ENCODE results near the gene SYT14.
"Not testable (repeated sequence)": the region's sequence is repeated elsewhere in the genome, so short reads cannot be mapped to it uniquely, and the experiment has no call there.

The SYT14 gene

DNA sequence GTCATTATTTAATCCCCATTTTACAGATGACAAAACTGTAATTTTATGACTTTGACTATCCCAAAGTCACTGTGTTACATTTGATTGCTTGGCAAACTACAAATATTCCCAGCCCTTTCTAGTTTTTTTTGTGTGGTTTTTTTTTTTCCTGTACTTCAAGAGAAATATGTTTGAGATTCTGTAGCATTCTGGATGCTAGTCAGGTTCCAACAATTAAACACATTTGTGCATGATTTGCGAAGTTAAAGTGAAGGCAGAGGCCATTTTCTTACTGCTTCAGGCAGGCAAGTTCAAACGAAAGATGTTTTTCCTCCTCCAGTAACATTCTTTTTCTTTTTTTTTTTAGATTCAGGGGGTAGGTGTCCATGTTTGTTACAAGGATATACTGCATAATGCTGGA lies 186.7 kb downstream of the SYT14 start:
- no peak for DNase-seq

DNA sequence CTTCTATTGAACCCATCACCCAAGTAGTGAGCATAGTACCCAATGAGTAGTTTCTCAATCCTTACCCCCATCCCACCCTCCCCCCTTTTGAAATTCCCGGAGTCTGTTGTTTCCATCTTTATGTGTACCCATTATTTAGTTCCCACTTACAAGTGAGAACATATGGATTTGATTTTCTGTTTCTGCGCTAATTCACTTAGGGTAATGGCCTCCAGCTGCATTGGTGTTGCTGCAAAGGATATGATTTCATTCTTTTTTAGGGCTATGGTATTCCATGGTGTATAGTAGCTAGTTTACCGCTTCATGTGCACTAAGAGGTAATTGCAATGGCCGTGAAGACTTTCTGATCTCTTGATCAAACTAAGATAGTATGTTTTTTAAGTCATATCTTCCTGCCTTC lies 187.1 kb downstream of the SYT14 start:
- DNase-seq = no peak

DNA sequence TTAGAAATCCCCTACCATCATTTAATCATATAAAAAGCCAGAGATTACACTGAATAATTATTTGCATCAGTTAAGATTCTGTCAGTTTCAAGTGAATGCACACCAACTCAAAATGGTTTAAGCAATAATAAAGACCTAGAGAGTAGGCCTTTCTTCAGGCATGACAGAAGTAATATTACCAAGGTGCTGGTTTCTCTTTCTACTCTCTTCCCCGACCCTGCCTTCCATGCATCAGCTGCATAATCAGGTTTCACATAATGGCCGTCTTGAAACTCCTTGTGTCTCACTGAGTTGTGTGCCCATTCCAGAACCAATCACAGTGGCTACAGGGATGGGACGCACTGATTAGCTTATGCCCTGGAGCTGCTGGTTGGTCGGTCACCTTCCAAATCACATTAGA lies 191.1 kb downstream of the SYT14 start:
- no peak for DNase-seq

DNA sequence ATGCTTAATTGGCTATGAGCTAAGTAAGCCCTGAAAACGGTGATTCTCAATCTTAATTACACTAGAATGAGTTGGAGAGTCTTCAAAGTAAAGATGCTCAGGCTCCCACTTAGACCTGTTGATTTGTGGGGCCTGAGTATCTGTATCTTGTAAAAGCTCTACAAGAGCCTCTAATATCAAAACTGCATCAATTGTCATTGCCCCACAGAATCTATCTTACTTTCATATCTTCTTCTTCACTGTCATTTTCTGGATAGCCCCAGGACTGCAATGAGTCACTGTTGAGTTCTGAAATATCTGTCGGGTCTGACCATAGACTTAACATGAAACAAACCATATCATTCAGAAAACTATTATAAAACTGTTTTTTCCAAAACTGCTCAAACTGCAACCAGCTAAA lies 191.7 kb downstream of the SYT14 start:
- DNase-seq = no peak

DNA sequence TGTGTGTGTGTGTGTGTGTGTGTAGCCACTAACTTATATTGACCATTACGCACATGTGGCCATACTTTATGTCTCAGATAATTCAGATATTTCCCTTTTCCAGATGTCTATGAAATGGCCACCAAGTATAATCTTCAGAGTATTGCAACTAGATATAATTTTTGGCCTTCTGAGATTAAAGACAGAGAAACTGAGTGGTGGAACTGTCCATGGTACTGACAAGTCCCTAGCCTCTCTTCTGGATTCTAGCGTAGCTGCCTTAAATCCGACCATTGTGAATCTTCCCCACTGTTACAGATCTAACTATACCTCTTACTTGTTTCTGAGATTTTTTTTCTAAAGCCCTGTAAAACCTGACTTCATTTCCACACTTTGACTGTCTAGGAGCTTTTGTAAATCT lies 194.6 kb downstream of the SYT14 start:
- no peak for DNase-seq

DNA sequence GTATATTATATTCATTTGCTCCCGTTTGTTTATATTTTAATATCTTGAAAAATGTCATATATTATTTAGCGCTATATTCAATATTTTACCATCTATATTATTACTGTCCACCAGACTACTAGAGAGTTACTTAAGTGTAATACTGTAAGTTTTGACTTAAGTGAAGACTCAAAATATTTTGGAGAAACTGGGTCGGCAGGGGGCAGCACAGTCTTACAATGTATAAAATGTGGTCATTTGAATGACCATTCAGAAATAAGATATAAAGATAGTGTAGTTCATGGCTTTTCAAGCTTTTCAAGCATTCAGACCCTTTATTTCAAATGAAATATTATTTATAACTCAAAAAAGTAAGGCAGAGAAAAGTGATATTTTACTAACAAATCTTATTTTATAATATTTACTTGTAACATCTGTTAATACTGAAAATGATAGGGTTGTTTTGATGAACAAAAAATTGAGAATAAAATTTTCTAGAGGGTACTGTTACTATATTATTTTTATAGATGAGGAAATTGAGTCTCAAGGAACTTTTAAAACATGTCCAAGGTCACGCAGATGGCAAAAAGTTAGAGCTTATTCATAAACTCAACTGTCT lies 205.5 kb downstream of the SYT14 start:
- DNase-seq = peak; percentile 11

DNA sequence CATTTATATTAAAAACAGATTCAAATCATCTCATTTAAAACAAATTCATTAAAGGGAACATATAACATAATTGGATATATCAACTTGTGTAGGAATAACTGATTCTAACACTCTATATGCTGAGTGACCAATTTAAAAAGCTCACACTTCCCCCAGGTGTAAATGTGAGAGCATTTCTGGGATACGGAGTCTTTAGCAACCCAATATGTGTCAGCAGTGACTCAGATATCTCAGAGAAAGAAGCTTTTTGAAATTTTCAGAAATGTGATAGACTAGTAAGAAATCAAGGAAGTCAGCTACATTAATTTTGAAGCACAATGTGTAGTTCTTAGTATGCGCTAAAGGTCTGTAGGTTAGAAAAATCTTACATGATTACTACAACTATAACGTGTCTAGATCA lies 206.7 kb downstream of the SYT14 start:
- no peak for DNase-seq

DNA sequence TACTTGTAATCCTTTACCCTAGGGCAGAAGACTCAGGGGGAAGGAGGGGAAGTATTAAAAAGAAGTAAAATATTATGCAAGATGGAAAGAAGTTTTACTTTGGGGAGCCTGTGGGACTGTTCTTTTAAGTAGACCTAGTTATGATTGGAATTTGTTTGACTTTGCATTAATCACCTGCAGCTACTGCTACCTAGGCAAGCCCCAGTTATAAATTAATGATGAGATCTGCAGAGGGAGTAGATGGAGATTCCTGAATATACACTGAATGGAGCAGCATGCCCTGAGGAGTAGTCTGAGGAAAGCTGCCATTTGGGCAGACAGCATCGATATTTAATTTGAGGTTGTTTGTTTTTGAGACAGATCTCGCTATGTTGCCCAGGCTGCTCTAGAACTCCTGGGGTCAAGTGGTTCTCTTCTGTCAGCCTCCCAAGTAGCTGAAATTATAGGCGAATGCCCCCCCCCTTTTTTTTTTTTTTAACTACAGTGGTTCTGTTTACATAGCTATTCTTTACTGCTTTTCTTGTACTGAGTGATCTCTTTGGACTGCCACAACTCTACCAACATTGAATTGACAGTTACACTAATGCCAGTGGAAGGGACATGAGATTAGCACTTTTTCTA lies 213.1 kb downstream of the SYT14 start:
- DNase-seq = no peak

DNA sequence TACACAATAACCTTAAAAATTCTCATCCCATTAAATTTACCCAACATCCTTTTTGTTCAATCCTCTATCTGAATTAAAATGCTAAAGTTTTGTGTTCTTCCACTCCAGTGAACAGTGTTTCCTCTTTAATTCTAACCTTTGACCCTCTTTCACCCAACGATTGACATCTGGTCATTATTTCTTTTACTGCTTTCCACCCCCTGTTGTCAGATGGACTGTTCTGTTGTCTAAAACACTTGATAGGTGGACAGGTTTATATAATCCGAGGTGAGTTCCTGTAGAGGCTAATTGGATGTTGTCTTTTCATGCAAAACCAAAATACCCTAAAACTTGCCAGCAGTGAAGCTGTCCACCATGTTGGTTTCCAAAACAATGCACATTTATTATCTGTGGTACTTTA lies 221.2 kb downstream of the SYT14 start:
- no peak for DNase-seq

DNA sequence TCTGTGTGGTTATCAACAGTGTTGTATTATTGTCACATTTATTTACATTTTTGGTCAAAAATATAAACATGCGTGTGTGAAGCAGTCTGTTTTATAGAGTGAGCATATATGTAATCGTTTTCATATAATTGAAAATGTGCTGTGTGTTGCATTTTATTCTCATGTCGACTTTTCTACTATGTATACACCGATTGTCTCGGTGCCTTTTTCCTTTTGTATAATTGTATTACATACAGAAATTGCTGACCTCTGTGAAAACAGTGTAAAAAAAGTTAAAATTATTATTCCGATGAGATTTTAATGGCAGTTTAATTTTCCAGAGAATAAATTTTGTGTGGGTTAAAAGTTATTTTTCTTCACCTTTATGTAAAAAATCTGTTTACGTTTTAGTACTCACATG lies 232.2 kb downstream of the SYT14 start:
- DNase-seq = no peak

DNA sequence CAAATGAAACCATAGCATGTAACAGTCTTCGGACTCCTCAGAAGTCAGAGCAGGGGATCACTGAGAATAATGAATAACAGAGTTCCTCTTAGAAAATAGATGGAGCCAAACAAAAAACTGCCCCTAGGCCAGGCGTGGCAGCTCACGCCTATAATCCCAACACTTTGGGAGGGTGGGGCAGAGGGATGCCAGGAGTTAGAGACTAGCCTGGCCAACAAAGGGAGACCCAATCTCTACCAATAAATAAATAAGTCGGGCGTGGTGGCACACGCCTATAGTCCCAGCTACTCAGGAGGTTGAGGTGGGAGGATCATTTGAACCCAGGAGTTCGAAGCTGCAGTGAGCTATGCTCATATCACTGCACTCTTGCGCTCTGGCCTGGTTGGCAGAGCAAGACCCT lies 236.1 kb downstream of the SYT14 start:
- DNase-seq = no peak

DNA sequence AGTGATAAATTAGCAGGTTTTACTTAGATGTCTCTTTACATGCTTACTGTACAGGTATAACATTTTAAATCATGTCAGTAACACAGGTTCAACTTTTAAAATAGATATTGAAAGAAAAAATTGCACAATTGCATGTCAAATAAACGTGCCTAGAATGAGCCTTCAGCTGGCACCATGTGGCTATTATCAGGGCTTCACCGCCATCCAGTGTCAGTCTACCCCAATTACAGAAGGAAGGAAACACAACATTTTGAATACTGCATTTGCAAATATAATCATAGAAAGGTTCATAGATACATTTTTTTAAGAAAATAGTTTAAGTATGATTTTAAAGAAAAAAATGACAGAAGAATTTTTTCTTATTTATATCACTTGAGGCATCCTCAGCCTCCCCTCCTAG lies 247.0 kb downstream of the SYT14 start:
- DNase-seq = no peak

DNA sequence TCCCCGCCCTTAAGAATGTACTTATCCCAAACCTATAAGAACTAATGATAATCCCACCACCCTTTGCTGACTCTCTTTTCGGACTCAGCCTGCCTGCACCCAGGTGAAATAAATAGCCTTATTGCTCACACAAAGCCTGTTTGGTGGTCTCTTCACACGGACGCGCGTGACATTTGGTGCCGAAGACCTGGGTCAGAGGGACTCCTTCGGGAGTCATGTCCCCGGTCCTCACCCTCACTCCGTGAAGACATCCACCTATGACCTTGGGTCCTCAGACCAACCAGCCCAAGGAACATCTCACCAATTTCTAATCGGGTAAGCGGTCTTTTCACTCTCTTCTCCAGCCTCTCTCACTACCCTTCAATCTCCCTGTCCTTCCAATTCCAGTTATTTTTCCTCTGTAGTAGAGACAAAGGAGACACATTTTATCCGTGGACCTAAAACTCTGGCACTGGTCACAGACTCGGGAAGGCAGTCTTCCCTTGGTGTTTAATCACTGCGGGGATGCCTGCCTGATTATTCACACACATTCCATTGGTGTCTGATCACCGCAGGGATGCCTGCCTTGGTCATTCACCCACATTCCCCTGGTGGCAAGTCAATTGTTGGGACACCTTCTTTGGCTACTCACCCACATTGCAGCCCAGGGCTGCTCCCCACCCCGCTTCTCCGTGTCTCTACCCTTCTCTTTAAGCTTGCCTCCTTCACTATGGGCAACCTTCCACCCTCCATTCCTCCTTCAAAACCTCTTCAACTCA lies 250.0 kb downstream of the SYT14 start:
- not testable (repeated sequence) for DNase-seq

DNA sequence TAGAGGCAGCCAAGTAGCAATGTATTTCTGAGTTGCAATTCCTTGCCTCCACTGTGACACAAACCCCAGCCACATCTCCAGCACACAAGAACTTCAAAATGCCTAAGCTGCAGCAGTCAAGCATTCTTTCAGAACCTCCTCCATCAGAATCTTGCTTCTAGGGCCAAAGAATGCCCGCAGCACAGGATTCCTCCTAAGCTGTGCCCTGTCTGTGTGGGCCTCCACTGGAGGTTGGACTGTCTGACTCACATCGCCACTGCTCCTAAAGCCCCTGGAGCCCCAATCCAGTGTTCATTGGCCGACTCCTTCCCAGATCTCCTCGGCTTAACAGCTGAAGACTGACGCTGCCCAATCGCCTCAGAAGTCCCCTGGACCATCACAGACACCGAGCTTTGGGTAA lies 251.4 kb downstream of the SYT14 start:
- no peak for DNase-seq

DNA sequence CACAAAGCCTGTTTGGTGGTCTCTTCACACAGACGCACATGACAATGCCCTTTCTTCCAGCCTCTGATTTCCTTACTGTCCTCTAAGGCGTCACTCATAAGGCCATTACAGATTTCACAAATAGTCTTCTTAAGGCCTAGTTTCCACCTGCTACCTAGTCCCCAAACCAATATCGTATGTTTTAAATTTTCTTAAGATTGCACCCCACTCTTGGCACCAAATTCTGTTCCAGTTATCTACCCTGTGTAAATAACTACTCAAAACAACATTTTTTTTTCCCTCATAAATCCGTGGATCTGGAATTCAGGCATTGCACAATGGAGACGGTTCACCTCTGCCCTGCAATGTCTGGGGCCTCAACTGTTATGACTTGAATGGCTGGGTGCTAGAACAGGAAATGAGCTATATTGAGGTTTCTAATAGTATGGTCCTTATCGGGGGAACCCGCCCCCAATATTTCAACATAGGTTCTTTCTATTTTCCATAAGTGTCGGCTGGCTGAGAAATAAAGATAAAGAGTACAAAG lies 257.7 kb downstream of the SYT14 start:
- DNase-seq = no peak

DNA sequence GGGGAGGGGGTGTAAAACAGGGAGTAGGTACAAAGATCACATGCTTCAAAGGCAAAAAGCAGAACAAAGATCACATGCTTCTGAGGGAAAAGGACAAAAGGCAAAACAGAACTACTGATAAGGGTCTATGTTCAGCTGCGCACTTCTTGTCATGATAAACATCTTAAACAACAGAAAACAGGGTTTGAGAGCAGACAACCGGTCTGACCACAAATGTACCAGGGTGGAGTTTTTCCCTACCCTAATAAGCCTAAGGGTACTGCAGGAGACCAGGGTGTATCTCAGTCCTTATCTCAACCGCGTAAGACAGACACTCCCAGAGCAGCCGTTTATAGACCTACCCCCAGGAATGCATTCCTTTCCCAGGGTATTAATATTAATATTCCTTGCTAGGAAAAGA lies 258.2 kb downstream of the SYT14 start:
- not testable (repeated sequence) for DNase-seq

DNA sequence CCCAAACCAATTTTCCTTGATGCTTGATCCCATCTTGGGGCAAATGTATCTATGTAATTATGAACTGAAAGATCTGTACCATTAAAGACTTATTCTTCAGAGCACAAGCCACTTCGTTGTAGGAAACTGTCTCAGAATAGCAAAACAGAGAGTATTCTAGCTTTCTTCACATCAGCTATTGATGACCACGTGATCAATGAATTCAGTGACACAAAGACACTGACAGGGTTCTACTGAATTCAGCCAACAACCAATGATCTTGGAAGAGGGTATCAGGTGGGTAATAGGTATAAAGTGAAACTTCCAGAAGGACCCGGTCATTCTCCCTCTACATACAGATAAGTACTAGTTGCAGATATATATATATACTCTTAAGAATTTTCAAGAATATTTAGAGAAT lies 260.8 kb downstream of the SYT14 start:
- DNase-seq = no peak

DNA sequence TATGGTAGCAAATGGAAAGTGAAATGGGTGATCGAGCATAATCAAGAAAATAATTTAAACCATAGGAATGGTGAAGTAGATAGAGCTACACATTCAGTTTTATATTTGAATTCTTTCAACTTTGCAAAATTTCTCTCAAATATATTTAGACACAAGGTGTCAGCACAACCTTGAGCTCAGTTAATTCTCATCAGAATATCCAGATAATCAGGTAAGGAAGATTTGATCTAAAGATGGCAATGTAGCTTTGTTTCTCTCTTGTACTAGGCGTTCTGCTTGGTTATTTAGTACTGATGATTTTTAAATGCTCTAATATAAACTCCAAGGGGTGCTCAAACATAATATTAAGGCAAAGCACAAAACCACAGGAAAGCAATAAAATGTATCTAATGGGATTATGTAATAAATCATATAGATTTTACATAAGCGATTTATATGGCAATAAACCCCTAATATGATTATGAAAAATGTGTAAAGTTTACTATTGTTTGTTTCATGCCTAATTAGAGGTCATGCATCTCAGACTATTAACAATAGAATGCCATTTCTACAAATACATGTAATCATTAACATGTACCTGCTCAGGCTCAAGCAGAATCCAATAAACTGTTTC lies 262.2 kb downstream of the SYT14 start:
- no peak for DNase-seq

DNA sequence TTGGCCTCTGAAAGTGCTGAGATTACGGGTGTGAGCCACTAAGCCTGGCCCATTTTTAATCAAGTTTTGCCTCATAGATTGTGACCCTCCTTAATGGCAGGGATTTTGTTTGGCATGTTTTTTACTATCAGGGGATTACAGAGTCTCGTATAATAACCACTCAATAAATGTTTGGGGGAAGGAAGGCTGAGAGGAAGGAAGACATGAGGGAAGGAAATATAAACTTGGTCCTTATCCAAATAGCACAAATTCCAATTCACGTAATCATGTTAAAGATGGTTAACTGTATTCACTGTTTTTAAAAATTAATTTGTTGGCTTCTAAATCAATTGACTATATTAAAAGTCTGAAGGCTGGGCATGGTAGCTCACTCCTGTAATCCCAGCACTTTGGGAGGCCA lies 263.7 kb downstream of the SYT14 start:
- DNase-seq = no peak

DNA sequence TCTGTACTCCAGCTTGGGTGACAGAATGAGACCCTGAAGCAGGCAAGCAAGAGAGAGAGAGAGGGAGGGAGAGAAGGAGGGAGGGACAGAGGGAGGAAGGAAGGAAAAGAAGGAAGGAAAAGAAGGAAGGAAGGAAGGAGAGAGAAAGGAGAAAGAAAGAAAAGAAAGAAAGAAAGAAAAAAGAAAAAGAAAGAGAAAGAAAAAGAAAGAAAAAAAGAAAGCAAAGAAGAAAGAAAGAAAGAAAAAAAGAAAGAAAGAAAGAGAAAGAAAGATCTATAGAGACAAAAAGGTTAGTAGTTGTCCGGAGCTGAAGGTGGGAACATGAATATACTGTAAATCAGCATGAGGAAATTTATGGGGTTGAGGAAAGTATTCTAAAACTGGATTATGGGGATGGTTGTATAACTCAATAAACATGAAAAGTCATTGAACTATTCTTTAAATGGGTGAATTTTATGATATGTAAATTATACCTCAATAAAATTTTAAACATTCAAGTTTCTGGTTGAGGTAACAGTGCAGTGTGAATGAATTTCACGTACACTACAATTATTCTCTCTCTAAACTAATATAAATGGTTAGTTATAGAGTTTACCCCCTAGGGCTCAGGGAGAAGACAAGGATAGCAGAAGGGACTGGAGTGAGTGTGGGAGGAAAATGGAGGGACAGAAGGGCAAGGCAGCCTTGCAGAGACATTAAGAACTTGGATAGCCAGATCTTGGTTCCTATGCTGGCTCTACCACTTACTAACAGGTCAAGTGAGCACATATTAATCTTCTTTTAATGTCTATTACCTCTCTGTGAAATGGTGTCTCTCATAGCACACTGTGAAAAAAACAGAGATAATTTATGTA lies 269.8 kb downstream of the SYT14 start:
- no peak for DNase-seq

DNA sequence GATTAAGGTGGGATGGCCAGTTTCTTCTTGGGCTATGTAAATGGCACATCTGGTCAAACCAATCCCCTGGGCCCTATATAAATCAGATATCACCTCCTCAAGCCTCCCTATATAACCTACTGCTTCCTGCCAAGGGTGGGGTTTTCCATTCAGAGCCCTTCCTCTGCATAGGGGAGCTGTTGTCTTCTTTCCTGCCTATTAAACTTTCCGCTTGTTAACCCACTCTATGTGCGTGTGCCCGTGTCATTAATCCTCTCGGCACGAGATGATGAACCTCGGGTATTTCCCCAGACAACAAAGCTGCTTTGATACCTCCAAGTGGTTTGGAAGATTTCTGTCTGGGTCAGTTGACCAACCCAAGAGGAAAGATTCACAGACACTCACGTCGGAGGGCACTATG lies 275.3 kb downstream of the SYT14 start:
- DNase-seq = no peak

DNA sequence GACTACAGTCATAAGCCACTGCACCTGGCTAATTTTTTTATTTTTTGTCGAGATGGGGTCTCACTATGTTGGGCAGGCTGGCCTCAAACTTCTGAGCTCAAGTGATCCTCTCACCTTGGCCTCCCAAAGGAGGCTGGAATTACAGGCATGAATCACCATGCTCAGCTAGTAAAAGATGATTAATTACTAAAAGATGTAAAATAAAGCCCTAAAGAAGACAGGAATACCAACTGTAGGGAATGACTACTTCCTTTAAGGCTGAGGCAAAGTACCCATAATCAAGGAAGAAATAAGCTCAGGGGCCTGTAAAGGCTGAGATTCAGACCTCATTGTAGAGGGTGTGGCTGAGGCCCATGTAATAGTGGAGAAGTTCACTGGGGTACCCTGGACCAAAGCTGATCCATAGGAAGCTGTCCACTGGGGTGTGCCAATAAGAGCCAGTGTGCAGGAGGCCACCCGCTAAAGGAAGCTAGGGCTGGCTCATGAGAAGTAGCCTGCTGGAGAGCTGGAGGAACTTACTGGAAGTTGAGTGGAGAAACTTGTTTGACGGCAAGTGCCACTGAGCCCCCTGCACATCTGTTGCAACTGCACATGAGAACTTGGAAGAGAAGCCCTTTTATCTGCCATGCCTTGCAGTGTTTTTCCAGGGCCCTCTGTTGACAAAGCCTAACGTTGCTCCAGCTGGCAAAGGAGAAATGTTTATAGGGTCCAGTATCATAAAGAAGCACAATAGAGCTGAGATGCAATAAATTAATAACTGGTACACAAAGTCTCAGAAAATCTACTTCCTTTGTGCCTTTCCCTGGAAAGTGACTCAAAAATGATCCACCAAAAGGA lies 276.8 kb downstream of the SYT14 start:
- no peak for DNase-seq
